Measurements from ENCODE around the gene TFB2M.

The TFB2M gene

GRCh38 chr1:246526380-246526779 lies 39.7 kb downstream of the TFB2M start:
- TF ChIP-seq FOXP2 (optimal IDR thresholded peaks at IDR 0.05; ENCODE audit: borderline replicate concordance, extremely low read depth, extremely low read length, insufficient read depth) (no peak), SIN3A (IDR thresholded peaks at IDR 0.05; ENCODE audit: borderline replicate concordance, insufficient read depth, low read length) (no peak), POLR2AphosphoS5 (IDR thresholded peaks at IDR 0.05; ENCODE audit: low read depth, low read length) (no peak), TAF1 (IDR thresholded peaks at IDR 0.05; ENCODE audit: borderline replicate concordance, insufficient read depth, low read length) (no peak)

GRCh38 chr1:246519514-246519913 lies 46.5 kb downstream of the TFB2M start:
- TF ChIP-seq TAF1 (IDR thresholded peaks at IDR 0.05; ENCODE audit: borderline replicate concordance, insufficient read depth, low read length): no peak

- no peak for TF ChIP-seq TAF1 (IDR thresholded peaks at IDR 0.05; ENCODE audit: borderline replicate concordance, insufficient read depth, low read length)
- TF ChIP-seq POLR2AphosphoS5 (IDR thresholded peaks at IDR 0.05; ENCODE audit: low read depth, low read length): no peak
- TF ChIP-seq FOXP2 (optimal IDR thresholded peaks at IDR 0.05; ENCODE audit: borderline replicate concordance, extremely low read depth, extremely low read length, insufficient read depth): no peak
These were observed 47.4 kb downstream of the TFB2M start for GRCh38 chr1:246518456-246519205.

- TF ChIP-seq POLR2AphosphoS5 (IDR thresholded peaks at IDR 0.05; ENCODE audit: low read depth, low read length): no peak
These were observed 48.7 kb downstream of the TFB2M start for GRCh38 chr1:246517391-246517790.

GRCh38 chr1:246516126-246516525 lies 49.9 kb downstream of the TFB2M start:
- TF ChIP-seq FOXP2 (optimal IDR thresholded peaks at IDR 0.05; ENCODE audit: borderline replicate concordance, extremely low read depth, extremely low read length, insufficient read depth) (no peak), REST (IDR thresholded peaks at IDR 0.05; ENCODE audit: insufficient read depth in 1 of 2, low read depth in 2 of 2, low read length in 2 of 2) (no peak), TAF1 (IDR thresholded peaks at IDR 0.05; ENCODE audit: borderline replicate concordance, insufficient read depth, low read length) (no peak), POLR2AphosphoS5 (IDR thresholded peaks at IDR 0.05; ENCODE audit: low read depth, low read length) (no peak), SIN3A (IDR thresholded peaks at IDR 0.05; ENCODE audit: borderline replicate concordance, insufficient read depth, low read length) (no peak)

GRCh38 chr1:246515390-246516005 lies 50.6 kb downstream of the TFB2M start:
- TF ChIP-seq FOXP2 (optimal IDR thresholded peaks at IDR 0.05; ENCODE audit: borderline replicate concordance, extremely low read depth, extremely low read length, insufficient read depth) (no peak), SIN3A (IDR thresholded peaks at IDR 0.05; ENCODE audit: borderline replicate concordance, insufficient read depth, low read length) (no peak), TAF1 (IDR thresholded peaks at IDR 0.05; ENCODE audit: borderline replicate concordance, insufficient read depth, low read length) (no peak), POLR2AphosphoS5 (IDR thresholded peaks at IDR 0.05; ENCODE audit: low read depth, low read length) (no peak), REST (IDR thresholded peaks at IDR 0.05; ENCODE audit: insufficient read depth in 1 of 2, low read depth in 2 of 2, low read length in 2 of 2) (no peak)

- TF ChIP-seq SIN3A (IDR thresholded peaks at IDR 0.05; ENCODE audit: borderline replicate concordance, insufficient read depth, low read length): no peak
These were observed 52.3 kb downstream of the TFB2M start for GRCh38 chr1:246513619-246514343.

- TF ChIP-seq REST (IDR thresholded peaks at IDR 0.05; ENCODE audit: insufficient read depth in 1 of 2, low read depth in 2 of 2, low read length in 2 of 2) (no peak), TAF1 (IDR thresholded peaks at IDR 0.05; ENCODE audit: borderline replicate concordance, insufficient read depth, low read length) (no peak), FOXP2 (optimal IDR thresholded peaks at IDR 0.05; ENCODE audit: borderline replicate concordance, extremely low read depth, extremely low read length, insufficient read depth) (no peak), SIN3A (IDR thresholded peaks at IDR 0.05; ENCODE audit: borderline replicate concordance, insufficient read depth, low read length) (no peak), POLR2AphosphoS5 (IDR thresholded peaks at IDR 0.05; ENCODE audit: low read depth, low read length) (no peak)
These were observed 53.0 kb downstream of the TFB2M start for GRCh38 chr1:246513041-246513440.

All from PFSK-1 (cell line).